Activated T-cell treated with anti-CD3 and anti-CD28 coated beads, Interleukin-2, amount 50 U/mL, for 4 hours (primary cell): ENCODE results near the gene RBM24. TPM values are rescaled to one million over a fixed set of nuclear protein-coding genes. Genes with fewer than 3 reads are reported as not detected.

Source experiments
- ATAC-seq, 2 donors: fragments of 200-7000 bp; cut with Tn5 transposase; one replicate each; pipeline ENCODE4 v1.10.0; 2021
- DNase-seq: peaks from one replicate; pipeline ENCODE4 v3.0.0-alpha.2; 2020
- H3K27me3 Mint-ChIP-seq: one replicate; pipeline ENCODE4 v1.8.0; 2021; ENCODE audit warnings: low read depth, mixed read lengths
- H3K36me3 Mint-ChIP-seq: one replicate; pipeline ENCODE4 v1.8.0; 2022; ENCODE audit warnings: mixed read lengths; ENCODE audit not compliant: insufficient read depth
- H3K4me1 Mint-ChIP-seq: one replicate; pipeline ENCODE4 v1.8.0; 2021; ENCODE audit warnings: low read depth, mixed read lengths
- H3K4me3 Mint-ChIP-seq: one replicate; pipeline ENCODE4 v1.8.0; 2021; ENCODE audit warnings: mild to moderate bottlenecking, moderate library complexity, mixed read lengths
- H3K9me3 Mint-ChIP-seq: one replicate; pipeline ENCODE4 v1.8.0; 2021; ENCODE audit warnings: mixed read lengths
- total RNA-seq, 3 donors: library from RNA; stranded (reverse); gene quantifications; one replicate each; pipeline ENCODE4 v1.2.1, GENCODE V29; 2021

RBM24 gene
- total RNA-seq = not detected

DNA sequence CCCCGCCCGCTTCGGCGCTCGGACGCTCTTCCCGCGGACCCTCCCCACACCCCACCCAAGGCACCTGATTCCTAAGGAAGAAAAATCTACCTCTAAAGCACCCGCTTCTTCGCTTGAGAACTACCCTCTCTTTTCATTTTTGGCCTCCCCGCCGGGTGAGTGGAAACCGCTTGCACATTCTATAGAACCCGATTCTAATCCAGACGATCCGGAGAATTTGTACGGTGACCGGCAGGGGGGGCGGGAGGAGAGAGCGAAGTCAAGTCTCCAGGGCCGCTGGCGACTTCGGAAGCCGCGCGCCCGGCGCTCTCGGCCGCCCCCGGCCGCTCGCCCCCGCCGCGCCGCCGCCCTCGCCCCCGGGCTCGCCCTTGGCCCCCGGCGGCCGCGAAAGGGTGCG is at the start of gene RBM24:
Gene RBM24 (plus strand): TSS at position 262 of the 397 bp plus-strand sequence. CDS start 221 bp downstream, outside the sequence.
- Mint-ChIP-seq H3K27me3 (peaks cover 66% of the 10 kb centered on the region), H3K9me3 (no peaks in the 10 kb centered on the region), H3K4me1 (peaks cover 10% of the 10 kb centered on the region), H3K36me3 (no peaks in the 10 kb centered on the region), H3K4me3 (peak within 1 kb of the TSS; percentile 72)
- peak; percentile 53 to 57 for ATAC-seq
- DNase-seq = peak; percentile 7

- H3K4me1 Mint-ChIP-seq = no peaks in the 10 kb centered on the region
- no peaks in the 10 kb centered on the region for H3K9me3 Mint-ChIP-seq
- DNase-seq (no peak), ATAC-seq (no peak)
- H3K4me3 Mint-ChIP-seq = no peak overlapping the region
- peaks cover 5% of the 10 kb centered on the region for H3K27me3 Mint-ChIP-seq
- no peaks in the 10 kb centered on the region for H3K36me3 Mint-ChIP-seq
Observed at GRCh38 chr6:17233531-17233930, 47.6 kb upstream of the RBM24 start.

GRCh38 chr6:17237246-17237645 is 43.9 kb upstream of the RBM24 start:
- Mint-ChIP-seq H3K9me3 (peaks cover 9% of the 10 kb centered on the region), H3K4me3 (no peak overlapping the region), H3K4me1 (no peaks in the 10 kb centered on the region), H3K36me3 (no peaks in the 10 kb centered on the region), H3K27me3 (peaks cover 5% of the 10 kb centered on the region)
- ATAC-seq (no peak), DNase-seq (no peak)

DNA sequence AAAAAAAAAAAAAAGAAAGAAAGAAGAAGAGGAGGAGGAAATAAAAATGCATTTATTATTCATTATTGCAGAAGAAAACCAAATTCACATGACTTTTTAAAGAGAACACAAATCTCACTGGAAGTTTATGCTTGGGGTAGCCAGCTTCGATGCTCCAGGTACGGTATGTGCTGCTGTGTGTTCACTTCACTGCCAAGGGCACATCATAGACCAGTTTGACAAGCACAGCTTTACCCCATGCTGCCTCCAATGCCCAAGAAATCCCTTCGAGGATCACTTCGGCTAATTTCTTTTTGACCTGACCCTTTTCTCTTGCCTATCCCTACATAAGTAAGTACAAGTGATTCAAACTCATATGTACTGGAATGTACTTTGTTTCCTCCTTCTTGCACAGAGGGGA is 41.9 kb upstream of the RBM24 start:
- peaks cover 9% of the 10 kb centered on the region for H3K9me3 Mint-ChIP-seq
- DNase-seq = no peak
- peaks cover 11% of the 10 kb centered on the region for H3K27me3 Mint-ChIP-seq
- ATAC-seq = no peak
- H3K4me1 Mint-ChIP-seq = no peaks in the 10 kb centered on the region
- no peak overlapping the region for H3K4me3 Mint-ChIP-seq
- no peaks in the 10 kb centered on the region for H3K36me3 Mint-ChIP-seq

- Mint-ChIP-seq H3K27me3 (peaks cover 10% of the 10 kb centered on the region), H3K4me3 (no peak overlapping the region), H3K36me3 (no peaks in the 10 kb centered on the region), H3K9me3 (peaks cover 9% of the 10 kb centered on the region), H3K4me1 (no peaks in the 10 kb centered on the region)
- ATAC-seq (no peak), DNase-seq (no peak)
Observed at GRCh38 chr6:17240803-17241500, 40.2 kb upstream of the RBM24 start.

DNA sequence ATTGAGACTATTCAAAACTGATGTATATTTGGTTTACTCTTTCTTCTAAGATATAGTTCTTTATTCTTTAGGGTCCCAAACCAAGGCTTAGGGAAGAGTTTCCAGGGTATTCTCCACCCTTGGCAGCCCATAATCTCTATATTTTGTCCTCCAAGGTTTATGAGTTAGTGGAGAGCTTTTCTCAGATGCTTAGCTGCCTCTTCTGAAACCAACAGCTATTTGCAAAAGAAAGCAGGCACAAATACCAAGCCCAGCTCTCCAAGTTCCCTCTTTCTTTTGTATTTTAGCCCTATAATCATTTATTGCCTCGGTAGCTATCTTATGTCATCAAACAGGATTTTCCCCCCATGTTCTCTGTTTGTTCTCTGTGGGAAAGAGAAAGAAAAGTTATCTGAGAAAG is 39.1 kb upstream of the RBM24 start:
- peaks cover 10% of the 10 kb centered on the region for H3K27me3 Mint-ChIP-seq

DNA sequence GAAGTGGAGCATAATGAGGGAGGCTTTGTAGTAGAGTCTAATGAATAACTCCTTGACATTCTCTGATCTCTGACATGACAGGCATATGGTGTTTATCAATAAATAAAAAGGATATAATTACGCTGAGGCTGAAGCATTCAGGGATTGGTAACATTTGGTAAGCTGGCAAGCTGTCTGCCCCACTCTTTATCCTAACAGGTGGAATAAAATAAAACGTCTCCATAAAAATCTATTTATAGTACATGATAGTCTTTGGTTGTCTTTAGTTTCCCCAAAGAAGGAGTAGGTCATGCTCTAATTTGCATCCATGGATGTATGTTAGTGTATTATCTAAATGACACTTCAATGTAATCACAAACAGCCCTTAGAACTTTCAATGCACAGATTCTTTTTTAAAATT is 30.9 kb upstream of the RBM24 start:
- Mint-ChIP-seq H3K4me1 (no peaks in the 10 kb centered on the region), H3K9me3 (peaks cover 7% of the 10 kb centered on the region), H3K4me3 (no peak overlapping the region), H3K27me3 (peaks cover 24% of the 10 kb centered on the region), H3K36me3 (no peaks in the 10 kb centered on the region)
- ATAC-seq (no peak), DNase-seq (no peak)

More for the DNA sequence above, 39.1 kb upstream of the RBM24 start:
- no peak overlapping the region for H3K4me3 Mint-ChIP-seq
- no peaks in the 10 kb centered on the region for H3K4me1 Mint-ChIP-seq
- no peaks in the 10 kb centered on the region for H3K36me3 Mint-ChIP-seq
- peaks cover 12% of the 10 kb centered on the region for H3K9me3 Mint-ChIP-seq
- ATAC-seq = no peak
- no peak for DNase-seq

DNA sequence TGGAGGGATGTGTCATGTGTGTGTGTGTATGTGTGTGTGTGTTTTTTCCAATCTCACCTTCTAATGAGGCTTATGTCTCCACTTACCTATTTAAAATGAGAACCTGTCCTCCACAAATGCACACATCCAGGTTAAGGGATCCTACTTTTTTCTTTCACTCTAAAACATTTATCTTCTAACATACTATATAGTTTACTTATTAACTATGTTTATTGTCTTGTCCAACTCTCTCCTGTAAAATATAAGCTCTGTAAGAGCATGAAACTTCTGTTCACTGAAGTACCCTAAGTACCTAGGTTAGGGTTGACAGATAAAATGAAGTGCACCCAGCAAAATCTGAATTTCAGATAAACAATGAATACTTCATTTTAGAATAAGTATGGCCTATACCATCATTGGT is 29.2 kb upstream of the RBM24 start:
- ATAC-seq (no peak), DNase-seq (no peak)
- H3K4me1 Mint-ChIP-seq = no peaks in the 10 kb centered on the region
- peaks cover 4% of the 10 kb centered on the region for H3K9me3 Mint-ChIP-seq
- no peaks in the 10 kb centered on the region for H3K36me3 Mint-ChIP-seq
- no peak overlapping the region for H3K4me3 Mint-ChIP-seq
- H3K27me3 Mint-ChIP-seq = peaks cover 24% of the 10 kb centered on the region

DNA sequence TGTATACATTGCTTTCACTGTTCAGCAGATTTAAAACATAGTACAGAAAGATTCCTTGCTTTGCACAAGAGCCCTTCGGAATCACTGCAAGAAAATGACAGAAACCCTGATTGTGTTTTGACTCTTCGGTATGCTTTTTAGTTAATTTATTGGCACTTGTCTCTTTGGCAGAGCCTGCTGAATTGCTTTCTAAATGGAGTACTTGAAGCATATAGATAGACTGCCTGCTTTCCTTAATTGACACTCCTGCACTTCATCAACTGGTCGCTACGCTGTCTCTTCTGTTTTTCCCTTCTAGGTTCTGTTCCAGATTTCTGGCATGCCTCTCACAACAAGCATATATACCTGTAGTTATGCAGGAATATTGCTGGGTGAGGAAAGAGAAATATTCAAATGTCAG is 22.4 kb upstream of the RBM24 start:
- no peaks in the 10 kb centered on the region for H3K4me1 Mint-ChIP-seq
- no peak for ATAC-seq
- H3K27me3 Mint-ChIP-seq = peaks cover 8% of the 10 kb centered on the region
- DNase-seq = no peak
- no peaks in the 10 kb centered on the region for H3K36me3 Mint-ChIP-seq
- no peaks in the 10 kb centered on the region for H3K9me3 Mint-ChIP-seq
- no peak overlapping the region for H3K4me3 Mint-ChIP-seq

DNA sequence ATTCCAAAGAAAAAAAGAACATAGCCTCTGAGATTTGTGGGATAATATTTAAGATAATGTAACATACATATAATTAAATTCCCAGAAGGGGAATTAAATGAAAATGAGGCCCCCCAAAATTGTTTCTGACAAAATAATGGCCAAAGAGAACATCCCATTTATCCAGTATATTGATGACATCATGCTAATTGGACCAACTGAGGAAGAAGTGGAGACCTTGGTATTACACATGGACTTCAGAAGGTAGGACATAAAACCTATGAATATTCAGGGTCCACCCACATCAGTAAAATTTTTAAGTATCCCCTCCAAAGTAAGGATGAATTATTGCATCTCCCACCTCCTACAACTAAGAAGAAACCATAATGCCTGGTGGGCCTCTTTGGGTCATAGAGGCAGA is 15.6 kb upstream of the RBM24 start:
- Mint-ChIP-seq H3K27me3 (no peaks in the 10 kb centered on the region), H3K4me1 (no peaks in the 10 kb centered on the region), H3K36me3 (no peaks in the 10 kb centered on the region), H3K9me3 (no peaks in the 10 kb centered on the region), H3K4me3 (no peak overlapping the region)
- DNase-seq (no peak), ATAC-seq (no peak)

DNA sequence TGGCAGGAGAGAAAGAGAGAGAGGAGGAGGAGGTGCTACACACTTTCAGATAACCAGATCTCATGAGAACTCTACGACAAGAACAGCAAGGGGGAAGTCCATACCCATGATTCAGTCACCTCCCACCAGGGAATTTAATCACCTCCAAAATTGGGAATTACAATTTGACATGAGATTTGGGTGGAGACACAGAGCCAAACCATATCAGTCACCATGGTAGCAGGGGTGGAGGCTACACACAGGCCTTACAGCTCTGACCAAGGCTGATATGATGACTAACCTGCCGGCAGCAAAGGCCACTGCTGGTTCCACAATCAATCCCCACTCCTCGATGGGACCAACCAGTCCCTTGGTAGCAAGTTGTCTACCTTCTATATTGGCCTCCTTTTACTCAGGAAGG is 13.6 kb upstream of the RBM24 start:
- Mint-ChIP-seq H3K9me3 (no peaks in the 10 kb centered on the region), H3K4me1 (no peaks in the 10 kb centered on the region), H3K36me3 (no peaks in the 10 kb centered on the region), H3K27me3 (no peaks in the 10 kb centered on the region), H3K4me3 (no peak overlapping the region)
- peak in 1 of 2 donors; percentile 18 for ATAC-seq
- DNase-seq = no peak

DNA sequence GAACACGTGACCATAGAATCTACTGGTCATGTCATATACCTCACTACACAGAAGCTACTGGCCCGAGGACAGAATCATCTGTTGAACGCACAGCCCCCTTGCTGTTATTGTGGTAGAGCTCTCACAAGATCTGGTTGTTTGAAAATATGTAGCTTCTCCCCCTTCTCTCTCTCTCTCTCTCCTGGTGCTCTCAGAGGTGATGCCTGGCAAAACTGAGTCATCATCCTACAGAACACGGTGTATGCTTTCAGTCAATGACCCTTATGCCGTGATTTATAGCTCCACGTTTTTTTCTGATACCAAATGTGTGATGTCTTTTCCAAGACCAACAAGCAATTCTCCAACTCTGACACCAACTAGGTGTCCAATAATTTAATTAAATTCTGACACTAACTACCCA is 13.0 kb upstream of the RBM24 start:
- Mint-ChIP-seq H3K4me1 (no peaks in the 10 kb centered on the region), H3K9me3 (no peaks in the 10 kb centered on the region), H3K27me3 (no peaks in the 10 kb centered on the region), H3K36me3 (no peaks in the 10 kb centered on the region), H3K4me3 (no peak overlapping the region)
- DNase-seq = no peak
- no peak for ATAC-seq

- ATAC-seq (no peak), DNase-seq (no peak)
- H3K4me3 Mint-ChIP-seq = no peak overlapping the region
- no peaks in the 10 kb centered on the region for H3K4me1 Mint-ChIP-seq
- H3K9me3 Mint-ChIP-seq = no peaks in the 10 kb centered on the region
- no peaks in the 10 kb centered on the region for H3K36me3 Mint-ChIP-seq
- peaks cover 11% of the 10 kb centered on the region for H3K27me3 Mint-ChIP-seq
Observed at GRCh38 chr6:17269840-17270239, 11.3 kb upstream of the RBM24 start.

- H3K36me3 Mint-ChIP-seq = no peaks in the 10 kb centered on the region
- H3K4me1 Mint-ChIP-seq = no peaks in the 10 kb centered on the region
- DNase-seq = no peak
- ATAC-seq = no peak
- H3K4me3 Mint-ChIP-seq = no peak overlapping the region
- peaks cover 15% of the 10 kb centered on the region for H3K27me3 Mint-ChIP-seq
- no peaks in the 10 kb centered on the region for H3K9me3 Mint-ChIP-seq
Observed at GRCh38 chr6:17271628-17272027, 9.5 kb upstream of the RBM24 start.

DNA sequence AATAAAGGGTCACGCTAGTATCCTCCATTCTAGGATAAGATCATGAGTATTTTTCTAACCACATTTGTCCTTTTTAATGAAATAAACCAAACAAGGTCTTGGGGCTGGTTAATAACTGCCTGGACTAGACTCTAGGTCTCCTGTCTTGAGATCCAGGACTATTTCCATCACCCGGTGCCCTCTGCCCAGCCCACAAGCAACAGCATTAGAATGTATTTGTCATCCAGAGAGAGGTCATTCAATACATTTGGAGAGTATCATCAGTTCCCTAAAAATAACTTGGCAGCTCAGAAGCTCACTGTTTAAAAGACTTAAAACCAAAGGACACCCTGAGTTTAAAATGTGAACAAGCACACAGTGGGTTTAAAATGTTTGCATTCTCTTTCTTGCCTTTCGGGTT is 4.4 kb upstream of the RBM24 start:
- DNase-seq = no peak
- peaks cover 5% of the 10 kb centered on the region for H3K4me1 Mint-ChIP-seq
- H3K27me3 Mint-ChIP-seq = peaks cover 52% of the 10 kb centered on the region
- no peak for ATAC-seq
- no peaks in the 10 kb centered on the region for H3K36me3 Mint-ChIP-seq
- no peaks in the 10 kb centered on the region for H3K9me3 Mint-ChIP-seq
- H3K4me3 Mint-ChIP-seq = no peak overlapping the region
